ENCODE results near the gene FBXL7.

DNA sequence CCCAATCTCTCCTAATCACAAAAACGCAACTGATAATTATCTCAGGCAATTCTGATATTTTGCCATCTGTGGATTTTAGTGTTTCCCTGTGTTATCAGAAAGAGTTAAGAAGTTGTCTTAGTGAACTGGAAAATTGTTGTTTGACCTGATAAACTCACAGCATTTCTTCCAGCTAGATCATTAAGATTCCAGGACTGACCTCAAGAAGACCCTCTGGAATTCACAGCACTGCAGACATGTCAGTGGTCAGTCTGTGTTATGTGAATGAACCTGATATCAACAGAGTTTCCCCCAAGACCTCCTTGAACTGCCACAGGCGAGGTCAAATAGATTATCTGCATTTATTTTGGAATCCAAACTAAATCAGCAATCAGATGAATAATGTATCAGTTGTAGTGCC, 174.7 kb downstream of the FBXL7 start:
- TF ChIP-seq, protein P1, sequence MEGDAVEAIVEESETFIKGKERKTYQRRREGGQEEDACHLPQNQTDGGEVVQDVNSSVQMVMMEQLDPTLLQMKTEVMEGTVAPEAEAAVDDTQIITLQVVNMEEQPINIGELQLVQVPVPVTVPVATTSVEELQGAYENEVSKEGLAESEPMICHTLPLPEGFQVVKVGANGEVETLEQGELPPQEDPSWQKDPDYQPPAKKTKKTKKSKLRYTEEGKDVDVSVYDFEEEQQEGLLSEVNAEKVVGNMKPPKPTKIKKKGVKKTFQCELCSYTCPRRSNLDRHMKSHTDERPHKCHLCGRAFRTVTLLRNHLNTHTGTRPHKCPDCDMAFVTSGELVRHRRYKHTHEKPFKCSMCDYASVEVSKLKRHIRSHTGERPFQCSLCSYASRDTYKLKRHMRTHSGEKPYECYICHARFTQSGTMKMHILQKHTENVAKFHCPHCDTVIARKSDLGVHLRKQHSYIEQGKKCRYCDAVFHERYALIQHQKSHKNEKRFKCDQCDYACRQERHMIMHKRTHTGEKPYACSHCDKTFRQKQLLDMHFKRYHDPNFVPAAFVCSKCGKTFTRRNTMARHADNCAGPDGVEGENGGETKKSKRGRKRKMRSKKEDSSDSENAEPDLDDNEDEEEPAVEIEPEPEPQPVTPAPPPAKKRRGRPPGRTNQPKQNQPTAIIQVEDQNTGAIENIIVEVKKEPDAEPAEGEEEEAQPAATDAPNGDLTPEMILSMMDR (conservative IDR thresholded peaks at IDR 0.05; ENCODE audit: low read length), result no peak
- TF ChIP-seq EZH2phosphoT487 (IDR thresholded peaks at IDR 0.05; ENCODE audit: borderline replicate concordance, low read depth, low read length), result no peak
